ENCODE measurements around the gene AUTS2. TPM values are rescaled to one million over a fixed set of nuclear protein-coding genes. Genes with fewer than 3 reads are reported as not detected.

The AUTS2 gene
- total and polyA plus RNA-seq, 2 experiments from 2014 or later: 32.0 to 91.0 TPM

GRCh38 chr7:70539617-70540016 lies 941.3 kb downstream of the AUTS2 start:
- H2AFZ ChIP-seq: no peak overlapping the region
- no peaks in the 10 kb centered on the region for H3K9me3 Mint-ChIP-seq
- 0 out of 2 replicates have a peak, but pooled peaks cover 3% of the 10 kb centered on the region for H3K9me2 ChIP-seq (ENCODE audit: insufficient read depth)
- TF ChIP-seq CREB1 (CRISPR knock-in tag; IDR thresholded peaks at IDR 0.05; ENCODE audit: low read depth) (no peak), EZH2phosphoT487 (IDR thresholded peaks at IDR 0.05; ENCODE audit: unreplicated experiment) (no peak), ZNF331 (CRISPR knock-in tag; IDR thresholded peaks at IDR 0.05; ENCODE audit: low read depth) (no peak), NANOG (IDR thresholded peaks at IDR 0.05; ENCODE audit: borderline replicate concordance) (no peak), POLR2AphosphoS5 (IDR thresholded peaks at IDR 0.05; ENCODE audit: low read depth) (no peak), CTCF (conservative IDR thresholded peaks at IDR 0.05; ENCODE audit: low read depth in 2 of 2) (no peak), REST (IDR thresholded peaks at IDR 0.05; ENCODE audit: unreplicated experiment) (no peak), ZNF114 (CRISPR knock-in tag; IDR thresholded peaks at IDR 0.05) (no peak), JUNB (IDR thresholded peaks at IDR 0.05; ENCODE audit: unreplicated experiment) (no peak), ZNF462 (CRISPR knock-in tag; IDR thresholded peaks at IDR 0.05) (no peak), STAT1 (IDR thresholded peaks at IDR 0.05; ENCODE audit: unreplicated experiment) (no peak), EZH2 (IDR thresholded peaks at IDR 0.05; ENCODE audit: low read depth, unreplicated experiment) (no peak), ETS1 (IDR thresholded peaks at IDR 0.05) (no peak)
- ATAC-seq (no peak), DNase-seq (ENCODE audit: low spot score) (no peak)
- H3K27ac ChIP-seq (ENCODE audit: low read depth): no peak overlapping the region
- H3K27me3 Mint-ChIP-seq (ENCODE audit: insufficient read depth, low read depth, poor library complexity): no peaks in the 10 kb centered on the region
- H3K27ac Mint-ChIP-seq: no peak overlapping the region
- no peaks in the 10 kb centered on the region for H3K36me3 ChIP-seq (ENCODE audit: insufficient read depth)
- no peaks in the 10 kb centered on the region for H3K79me2 ChIP-seq (replicated peaks; ENCODE audit: insufficient read depth)
- no peak overlapping the region for H3K4me2 ChIP-seq
- H3K4me3 Mint-ChIP-seq: no peak overlapping the region
- H3K4me3 ChIP-seq: no peak overlapping the region
- no peaks in the 10 kb centered on the region for H3F3A ChIP-seq (replicated peaks; ENCODE audit: low read depth)
- no peaks in the 10 kb centered on the region for H3K36me3 Mint-ChIP-seq (ENCODE audit: low read depth)
- H3K27me3 ChIP-seq (ENCODE audit: insufficient read depth): no peaks in the 10 kb centered on the region
- H3K4me1 ChIP-seq (ENCODE audit: insufficient read depth): 0 out of 2 replicates have a peak, but pooled peaks cover 6% of the 10 kb centered on the region
- peaks cover 10% of the 10 kb centered on the region for H3K4me1 Mint-ChIP-seq
- H4K20me1 ChIP-seq (replicated peaks; ENCODE audit: insufficient read depth): no peaks in the 10 kb centered on the region

Data from GM23338 (cell line).